Fibroblast of peridontal ligament (primary cell): Measurements from ENCODE around the gene PSENEN.
A peak's percentile ranks its signal among the peaks of the same experiment; 100 is the strongest.
"Not testable (repeated sequence)": the region's sequence is repeated elsewhere in the genome, so short reads cannot be mapped to it uniquely, and the experiment has no call there.

Source experiments
- DNase-seq: peaks from one replicate; pipeline ENCODE4 v3.0.0-alpha.2; 2010; ENCODE audit errors: extremely low read depth

The PSENEN gene

DNA sequence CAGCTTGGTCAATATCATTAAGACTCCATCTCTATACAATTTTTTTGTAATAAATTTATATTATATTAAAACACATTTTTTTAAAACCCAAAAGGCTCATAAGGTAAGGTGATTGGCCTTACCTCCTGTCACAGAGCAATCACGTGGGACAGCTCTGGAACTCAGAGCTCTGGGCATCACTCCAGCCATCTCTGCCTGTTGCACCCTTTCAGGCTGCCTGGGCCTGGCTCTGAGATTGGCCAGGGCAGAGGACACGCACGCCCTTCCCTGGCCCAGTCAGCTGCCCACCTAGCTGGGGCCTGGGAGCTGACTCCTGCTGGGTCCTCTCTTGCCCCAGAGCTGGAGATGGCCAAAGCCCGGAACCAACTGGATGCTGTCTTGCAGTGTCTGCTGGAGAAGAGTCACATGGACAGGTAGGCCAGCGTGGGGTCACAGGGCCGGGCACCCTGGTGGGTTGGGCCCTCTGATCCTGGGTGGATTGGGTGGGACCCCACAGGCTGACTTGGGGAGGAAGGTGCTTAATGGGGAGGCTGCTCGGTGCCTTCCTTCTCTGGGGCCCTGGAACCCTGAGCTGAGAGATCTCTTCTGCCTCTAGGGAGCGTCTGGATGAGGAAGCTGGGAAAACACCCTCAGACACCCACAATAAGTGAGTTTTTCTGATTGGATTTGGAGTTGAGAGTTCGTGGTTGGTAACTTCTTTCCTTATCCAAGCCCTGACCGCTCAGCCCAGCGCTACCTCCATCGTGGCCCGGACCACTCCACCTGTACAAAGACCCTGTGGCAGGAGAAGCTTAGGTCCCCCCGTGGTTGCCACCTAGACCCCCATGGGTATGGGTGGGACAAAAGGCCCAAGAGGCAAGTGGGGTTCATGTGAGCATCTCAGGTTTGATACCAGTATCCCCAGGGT is 6.6 kb downstream of the PSENEN start:
- no peak for DNase-seq

- no peak for DNase-seq
These were observed 7.4 kb downstream of the PSENEN start for GRCh38 chr19:35752746-35753350.

GRCh38 chr19:35753634-35754369 is 8.4 kb downstream of the PSENEN start:
- DNase-seq: no peak

DNA sequence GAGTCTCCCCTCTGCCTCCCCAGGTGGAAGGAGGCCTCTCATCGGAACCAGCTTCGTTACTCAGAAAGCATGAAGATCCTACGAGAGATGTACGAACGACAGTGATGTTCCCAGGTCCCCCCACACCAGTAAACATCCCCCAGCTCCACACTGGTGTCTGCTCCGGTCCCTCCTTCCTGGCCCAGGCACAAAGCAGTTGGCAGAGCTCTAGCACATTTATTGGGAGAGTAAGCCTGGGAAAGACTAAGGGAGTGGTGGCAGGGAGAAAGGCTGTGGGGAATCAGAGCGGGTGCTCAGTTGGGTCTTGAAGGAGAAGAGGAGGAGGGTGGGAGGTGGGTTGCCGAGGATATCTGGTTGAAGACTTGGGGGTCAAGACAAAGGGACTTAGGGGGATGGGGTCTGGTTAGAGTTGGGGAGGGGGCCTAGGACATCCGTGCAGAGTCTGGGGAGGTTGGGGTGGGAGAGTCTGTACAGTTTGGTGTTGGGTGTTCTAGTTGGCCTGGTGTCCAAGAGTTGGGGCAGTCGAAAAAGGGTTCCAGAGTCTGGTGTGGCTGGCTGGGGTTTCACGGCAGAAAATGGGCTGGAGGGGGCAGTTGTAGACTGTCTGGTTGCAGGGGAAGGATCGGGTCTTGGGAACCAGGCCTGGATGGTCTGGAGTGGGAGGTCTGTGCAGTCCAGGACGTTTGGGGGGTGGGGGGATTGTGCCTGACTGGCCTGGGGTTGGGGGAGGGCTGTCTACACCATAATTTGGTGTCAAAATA is 9.1 kb downstream of the PSENEN start:
- DNase-seq: no peak

DNA sequence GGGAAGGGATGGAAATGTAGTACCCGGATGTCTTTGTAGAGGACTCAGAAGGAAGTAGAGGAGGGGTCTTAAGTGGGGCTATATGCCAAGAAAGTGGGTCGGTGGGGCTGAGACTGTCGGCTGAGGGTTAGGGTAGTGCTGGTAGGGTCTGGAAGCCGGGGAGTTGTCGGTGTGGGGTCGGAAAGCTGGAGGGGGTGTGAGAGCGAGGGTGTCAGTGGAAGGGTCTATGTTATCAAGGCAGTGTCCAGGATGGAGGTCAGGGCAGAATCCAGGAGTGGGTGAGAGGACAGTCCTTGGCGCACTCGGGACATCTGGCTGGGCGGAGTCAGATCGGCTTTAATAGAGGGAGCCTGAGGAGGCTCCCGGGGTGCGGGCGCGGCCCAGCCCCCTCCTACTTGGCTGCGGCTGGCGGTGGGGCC is 9.7 kb downstream of the PSENEN start:
- no peak for DNase-seq

GRCh38 chr19:35755550-35756376 is 10.3 kb downstream of the PSENEN start:
- no peak for DNase-seq

DNA sequence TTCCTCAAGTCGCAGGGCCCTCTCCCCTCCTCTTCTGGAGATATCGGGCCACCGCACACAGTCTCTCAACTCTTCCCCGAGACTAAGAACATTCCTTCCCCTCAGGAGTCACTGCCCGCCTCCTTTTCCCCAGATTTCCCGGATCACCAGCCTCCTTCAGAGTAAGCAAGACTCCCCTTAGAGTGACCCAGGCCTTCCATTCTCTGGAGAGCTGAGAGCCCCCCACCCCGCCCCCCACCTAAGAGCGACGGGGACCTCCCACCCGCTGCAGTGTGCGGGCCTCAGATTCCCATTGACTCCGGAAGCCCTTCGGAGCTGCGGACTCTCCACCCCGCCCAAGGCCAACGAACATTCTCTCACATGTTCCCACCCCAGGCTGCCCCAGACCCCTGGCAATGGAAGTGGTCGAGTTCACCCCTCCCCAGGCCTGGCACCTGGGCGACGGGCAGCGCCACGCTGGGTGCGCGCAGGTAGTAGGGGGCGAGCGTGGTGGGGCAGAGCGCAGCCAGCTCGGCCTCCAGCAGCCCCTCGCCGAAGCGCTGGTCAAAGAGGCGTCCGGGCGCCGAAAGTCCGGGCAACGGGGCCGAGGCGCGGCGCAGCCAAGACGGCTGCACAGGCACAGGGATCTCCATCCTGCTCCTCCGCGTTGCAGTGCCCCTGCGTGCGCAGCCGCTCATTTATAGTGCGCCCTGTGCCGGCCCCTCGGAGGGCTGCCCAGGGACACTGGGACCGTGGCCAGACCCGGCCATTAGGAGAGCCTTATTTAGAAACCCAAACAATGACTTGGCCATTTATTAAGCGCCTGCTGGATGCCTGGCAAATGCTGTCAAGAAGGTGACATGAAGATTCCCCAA is 11.2 kb downstream of the PSENEN start, which contains the start of gene HSPB6:
TSS of gene HSPB6 (minus strand) at position 653 of the 854 bp plus-strand sequence. CDS start at position 632, 21 bp downstream.
- DNase-seq: peak; percentile 36

DNA sequence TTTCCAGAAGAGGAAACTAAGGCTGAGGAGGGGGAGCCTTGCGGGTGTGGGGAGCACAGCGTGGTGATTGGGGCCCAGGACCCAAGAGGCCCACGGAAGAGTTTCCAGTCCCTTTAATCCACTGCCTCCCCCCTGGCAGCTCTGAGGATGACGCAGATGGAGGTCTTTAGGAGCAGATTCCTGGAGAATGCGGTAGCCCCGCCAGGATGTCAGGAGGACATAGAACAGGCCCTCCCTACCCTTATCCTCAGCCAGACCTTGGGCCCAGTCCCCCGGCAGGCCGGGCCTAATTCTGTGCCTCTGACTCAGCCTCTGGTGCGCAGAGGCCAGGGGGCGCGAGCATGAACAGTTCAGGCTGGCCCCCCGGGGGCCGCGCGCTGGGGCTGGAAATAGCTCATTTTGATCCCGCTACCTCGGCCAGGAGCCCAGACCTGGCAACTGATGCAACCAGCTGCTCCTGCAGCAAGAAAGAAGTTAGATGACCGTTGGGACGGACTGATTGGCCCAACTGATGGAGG is 11.8 kb downstream of the PSENEN start:
- DNase-seq: peak; percentile 95

DNA sequence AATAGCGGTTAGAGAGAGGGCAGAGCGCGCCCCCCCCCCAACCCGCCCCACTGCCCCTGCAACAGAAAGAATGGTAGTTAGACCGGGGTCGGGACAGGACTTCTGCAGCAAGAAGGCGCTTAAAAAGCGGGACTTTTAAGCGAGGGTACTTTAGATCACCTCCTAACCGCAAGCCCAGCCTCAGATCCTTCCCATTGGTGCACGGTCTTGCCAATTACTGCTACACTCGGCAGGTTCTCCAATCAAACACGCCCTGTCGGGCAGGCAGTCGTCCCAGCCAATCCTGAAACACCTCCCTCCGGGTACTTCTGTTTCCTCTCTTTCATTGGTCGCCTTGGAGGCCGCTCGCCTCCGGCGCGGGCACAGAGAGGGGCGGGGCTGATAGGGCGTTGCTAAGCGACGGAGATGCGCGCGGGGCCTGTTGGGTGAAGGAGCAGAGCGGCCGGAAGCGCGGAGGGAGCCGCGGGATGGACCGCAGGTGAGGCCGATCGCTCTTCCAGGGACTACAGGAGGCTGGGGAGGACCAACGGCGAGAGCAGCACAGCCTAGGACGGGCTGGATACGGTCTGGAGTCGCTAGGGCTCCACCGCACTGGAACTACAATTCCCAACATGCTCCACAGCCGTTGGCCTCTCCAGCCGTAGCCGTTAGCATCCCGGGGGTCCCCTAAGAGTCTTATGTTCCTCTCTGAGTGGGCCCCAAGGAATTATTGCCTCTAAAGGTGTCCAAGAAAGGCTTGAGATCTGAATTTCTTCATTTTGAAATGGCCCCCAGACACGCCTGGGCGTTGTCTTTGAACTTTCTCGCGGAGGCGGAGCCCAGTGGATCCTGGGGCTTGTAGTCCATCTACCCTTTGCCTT is 12.5 kb downstream of the PSENEN start, which contains the start of gene PROSER3:
TSS of gene PROSER3 (plus strand) at position 428 of the 860 bp plus-strand sequence. CDS start at position 468, 40 bp downstream.
- peak; percentile 100 for DNase-seq

- DNase-seq: no peak
These were observed 14.2 kb downstream of the PSENEN start for GRCh38 chr19:35759697-35760096.

- DNase-seq: no peak
These were observed 15.4 kb downstream of the PSENEN start for GRCh38 chr19:35760711-35761349.

DNA sequence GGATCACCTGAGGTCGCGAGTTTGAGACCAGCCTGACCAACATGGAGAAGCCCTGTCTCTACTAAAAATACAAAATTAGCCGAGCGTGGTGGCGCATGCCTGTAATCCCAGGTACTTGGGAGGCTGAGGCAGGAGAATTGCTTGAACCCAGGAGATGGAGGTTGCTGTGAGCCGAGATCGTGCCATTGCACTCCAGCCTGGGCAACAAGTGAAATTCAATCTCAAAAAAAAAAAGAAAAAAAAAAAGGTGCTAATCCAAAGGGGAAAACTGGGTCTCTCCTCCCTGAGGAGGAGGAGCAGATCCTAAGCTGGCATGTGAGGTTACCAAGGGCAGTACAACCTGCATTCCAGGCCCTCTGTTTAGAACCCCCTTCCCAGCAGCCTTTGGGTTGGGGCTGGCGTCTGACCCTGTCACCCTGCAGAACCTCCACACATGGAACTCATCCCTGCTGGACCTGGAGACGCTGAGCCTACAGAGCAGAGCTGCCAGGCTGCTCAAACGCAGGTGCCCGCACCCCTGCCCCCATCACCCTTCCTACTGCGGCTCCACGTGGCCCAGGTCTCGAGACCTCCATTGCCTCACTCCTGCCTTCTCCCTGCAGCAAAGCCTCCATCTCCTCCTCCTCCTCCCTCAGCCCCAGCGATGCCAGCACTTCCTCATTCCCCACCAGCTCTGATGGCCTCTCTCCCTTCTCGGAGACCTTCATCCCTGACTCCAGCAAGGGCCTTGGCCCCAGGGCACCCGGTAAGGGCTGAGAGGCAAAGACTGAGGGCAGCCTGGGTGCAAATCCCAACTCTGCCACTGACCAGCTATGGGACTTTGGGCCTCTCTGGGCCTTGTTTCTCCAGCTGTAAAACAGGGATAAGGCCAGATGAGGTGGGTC is 19.2 kb downstream of the PSENEN start:
- no peak for DNase-seq

DNA sequence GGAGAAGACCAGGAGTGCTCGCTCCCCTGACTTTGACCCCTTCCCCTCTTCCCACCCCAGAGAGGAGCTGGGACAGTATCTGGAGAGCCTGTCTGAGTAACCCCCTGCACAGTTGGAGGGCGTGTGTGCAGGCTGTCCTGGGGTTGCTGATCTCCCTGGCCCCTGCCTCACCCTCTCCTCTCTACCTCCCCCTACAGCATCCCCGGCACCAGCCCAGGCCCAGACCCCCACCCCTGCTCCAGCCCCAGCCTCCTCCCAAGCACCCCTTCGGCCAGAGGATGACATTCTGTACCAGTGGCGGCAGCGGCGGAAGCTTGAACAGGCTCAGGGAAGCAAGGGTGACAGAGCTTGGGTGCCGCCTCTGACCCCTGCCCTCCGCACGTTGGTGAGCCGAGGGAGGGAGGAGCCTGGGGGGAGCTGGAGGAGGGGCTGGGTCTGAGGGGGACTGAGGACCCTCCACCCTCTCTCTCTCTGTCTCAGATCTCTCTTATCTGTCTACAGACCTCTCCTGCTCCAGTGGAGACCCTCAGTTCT is 21.2 kb downstream of the PSENEN start:
- no peak for DNase-seq

GRCh38 chr19:35767288-35768081 is 22.0 kb downstream of the PSENEN start:
- no peak for DNase-seq

DNA sequence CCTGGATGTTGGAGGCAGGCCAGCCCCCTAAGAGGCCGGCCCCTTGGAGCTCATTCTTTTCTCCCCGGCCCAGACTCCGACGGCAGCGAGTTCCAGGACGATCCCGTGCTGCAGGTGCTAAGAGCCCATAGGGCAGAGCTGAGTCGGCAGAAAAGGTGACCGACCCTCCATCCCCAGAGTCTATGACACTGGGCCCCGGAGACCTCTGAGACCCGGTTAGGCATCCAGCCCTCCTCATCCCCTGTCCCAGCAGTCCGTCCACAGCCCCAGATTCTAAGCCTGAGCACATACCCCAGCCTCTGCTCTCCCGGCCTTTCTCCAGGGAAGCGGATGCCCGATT is 22.6 kb downstream of the PSENEN start:
- no peak for DNase-seq

DNA sequence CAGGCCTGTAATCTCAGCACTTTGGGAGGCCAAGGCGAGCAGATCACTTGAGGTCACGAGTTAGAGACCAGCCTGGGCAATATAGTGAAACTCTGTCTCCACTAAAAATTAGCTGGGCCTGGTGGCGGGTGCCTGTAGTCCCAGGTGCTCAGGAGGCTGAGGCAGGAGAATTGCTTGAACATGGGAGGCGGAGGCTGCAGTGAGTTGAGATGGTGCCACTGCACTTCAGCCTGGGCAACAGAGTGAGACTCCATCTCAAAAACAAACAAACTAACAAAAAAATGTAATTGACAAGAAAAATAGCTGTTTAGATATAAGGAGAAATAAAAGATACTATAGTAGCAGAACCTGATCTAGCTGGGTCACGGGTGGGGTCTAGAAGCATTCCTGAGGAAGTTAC is 26.9 kb downstream of the PSENEN start:
- not testable (repeated sequence) for DNase-seq
